DOHH2 (cell line): ENCODE results near the gene PDE4D.

Experiments
- CTCF ChIP-seq: fragments of 200-600 bp; sonication (generic); IDR thresholded peaks from one replicate; pipeline ENCODE4 v1.5.1; 2014; ENCODE audit warnings: antibody characterized with exemption, mild to moderate bottlenecking, low read depth, low read length; ENCODE audit not compliant: poor library complexity, severe bottlenecking
- EZH2phosphoT487 ChIP-seq: fragments of 200-600 bp; sonication (generic); IDR thresholded peaks from 2 replicates; pipeline ENCODE4 v1.6.1; 2017; ENCODE audit warnings: borderline replicate concordance, mild to moderate bottlenecking, antibody characterized with exemption, low read length, moderate library complexity, mixed read lengths

- TF ChIP-seq CTCF (no peak), EZH2phosphoT487 (no peak)
These were observed 182.2 kb downstream of the PDE4D start for GRCh38 chr5:59711310-59711709.
